Measurements from ENCODE around the gene DGCR2. TPM values are rescaled to one million over a fixed set of nuclear protein-coding genes. Genes with fewer than 3 reads are reported as not detected.

DGCR2 gene
- total and polyA plus RNA-seq, 2 experiments from 2014 or later, result 18.5 to 83.0 TPM

DNA sequence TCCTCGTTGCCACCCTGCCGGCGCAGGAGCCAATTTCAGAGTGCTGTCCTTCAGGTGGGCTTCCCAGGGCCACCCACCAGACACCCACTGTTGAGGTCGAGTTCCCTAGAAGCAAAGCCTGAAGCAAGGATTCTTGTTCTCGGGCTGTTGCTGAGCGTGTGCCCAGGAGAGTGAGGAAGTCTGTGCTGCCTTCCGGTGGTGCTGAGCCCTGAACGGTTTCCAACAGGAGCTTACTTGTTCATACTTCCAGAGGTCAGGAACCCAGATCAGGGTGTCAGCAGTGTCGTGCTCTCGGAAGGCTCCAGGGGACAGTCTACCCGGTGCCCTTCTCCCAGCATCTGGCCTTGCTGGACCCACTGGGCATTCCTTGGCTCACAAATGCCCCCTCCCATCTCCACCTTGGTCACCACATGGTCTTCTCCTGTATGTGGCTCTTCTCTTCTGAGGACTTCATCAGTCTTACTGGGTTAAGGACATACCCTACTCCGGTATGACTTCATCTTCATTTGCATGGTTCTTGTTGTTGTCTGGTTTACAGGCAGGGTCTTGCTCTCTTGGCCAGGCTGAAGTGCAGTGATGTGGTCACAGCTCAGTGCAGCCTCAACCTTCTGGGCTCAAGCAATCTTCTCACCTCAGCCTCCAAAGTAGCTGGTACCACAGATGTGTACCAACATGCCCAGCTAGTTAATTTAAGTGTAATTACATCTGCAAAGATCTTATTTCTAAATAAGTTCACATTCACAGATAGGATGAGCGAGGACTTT lies 45.1 kb upstream of the DGCR2 start:
- Mint-ChIP-seq H3K27ac (no peak overlapping the region), H3K4me3 (no peak overlapping the region; the same call in 2 of the 3 replicates), H3K27me3 (ENCODE audit: insufficient read depth, low read depth, poor library complexity) (peaks cover 61% of the 10 kb centered on the region), H3K36me3 (ENCODE audit: low read depth) (peaks cover 5% of the 10 kb centered on the region; the same call in 1 of the 3 replicates), H3K9me3 (no peaks in the 10 kb centered on the region; the same call in 1 of the 3 replicates), H3K4me1 (peaks cover 14% of the 10 kb centered on the region; the same call in 2 of the 3 replicates)
- H3F3A ChIP-seq (replicated peaks; ENCODE audit: low read depth), result 0 out of 2 replicates have a peak, but pooled peaks cover 2% of the 10 kb centered on the region
- ATAC-seq, result no peak
- TF ChIP-seq, protein P1, sequence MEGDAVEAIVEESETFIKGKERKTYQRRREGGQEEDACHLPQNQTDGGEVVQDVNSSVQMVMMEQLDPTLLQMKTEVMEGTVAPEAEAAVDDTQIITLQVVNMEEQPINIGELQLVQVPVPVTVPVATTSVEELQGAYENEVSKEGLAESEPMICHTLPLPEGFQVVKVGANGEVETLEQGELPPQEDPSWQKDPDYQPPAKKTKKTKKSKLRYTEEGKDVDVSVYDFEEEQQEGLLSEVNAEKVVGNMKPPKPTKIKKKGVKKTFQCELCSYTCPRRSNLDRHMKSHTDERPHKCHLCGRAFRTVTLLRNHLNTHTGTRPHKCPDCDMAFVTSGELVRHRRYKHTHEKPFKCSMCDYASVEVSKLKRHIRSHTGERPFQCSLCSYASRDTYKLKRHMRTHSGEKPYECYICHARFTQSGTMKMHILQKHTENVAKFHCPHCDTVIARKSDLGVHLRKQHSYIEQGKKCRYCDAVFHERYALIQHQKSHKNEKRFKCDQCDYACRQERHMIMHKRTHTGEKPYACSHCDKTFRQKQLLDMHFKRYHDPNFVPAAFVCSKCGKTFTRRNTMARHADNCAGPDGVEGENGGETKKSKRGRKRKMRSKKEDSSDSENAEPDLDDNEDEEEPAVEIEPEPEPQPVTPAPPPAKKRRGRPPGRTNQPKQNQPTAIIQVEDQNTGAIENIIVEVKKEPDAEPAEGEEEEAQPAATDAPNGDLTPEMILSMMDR (conservative IDR thresholded peaks at IDR 0.05; ENCODE audit: low read depth in 2 of 2), result no peak
- TF ChIP-seq, protein P2, sequence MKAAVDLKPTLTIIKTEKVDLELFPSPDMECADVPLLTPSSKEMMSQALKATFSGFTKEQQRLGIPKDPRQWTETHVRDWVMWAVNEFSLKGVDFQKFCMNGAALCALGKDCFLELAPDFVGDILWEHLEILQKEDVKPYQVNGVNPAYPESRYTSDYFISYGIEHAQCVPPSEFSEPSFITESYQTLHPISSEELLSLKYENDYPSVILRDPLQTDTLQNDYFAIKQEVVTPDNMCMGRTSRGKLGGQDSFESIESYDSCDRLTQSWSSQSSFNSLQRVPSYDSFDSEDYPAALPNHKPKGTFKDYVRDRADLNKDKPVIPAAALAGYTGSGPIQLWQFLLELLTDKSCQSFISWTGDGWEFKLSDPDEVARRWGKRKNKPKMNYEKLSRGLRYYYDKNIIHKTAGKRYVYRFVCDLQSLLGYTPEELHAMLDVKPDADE (IDR thresholded peaks at IDR 0.05), result no peak
- TF ChIP-seq EZH2phosphoT487 (IDR thresholded peaks at IDR 0.05; ENCODE audit: unreplicated experiment) (no peak), EZH2 (IDR thresholded peaks at IDR 0.05; ENCODE audit: low read depth, unreplicated experiment) (no peak), JUNB (IDR thresholded peaks at IDR 0.05; ENCODE audit: unreplicated experiment) (no peak), CREB1 (CRISPR knock-in tag; IDR thresholded peaks at IDR 0.05; ENCODE audit: low read depth) (no peak), POLR2AphosphoS5 (IDR thresholded peaks at IDR 0.05; ENCODE audit: low read depth) (no peak), ZNF114 (CRISPR knock-in tag; IDR thresholded peaks at IDR 0.05) (no peak)
- TF ChIP-seq, protein P3, sequence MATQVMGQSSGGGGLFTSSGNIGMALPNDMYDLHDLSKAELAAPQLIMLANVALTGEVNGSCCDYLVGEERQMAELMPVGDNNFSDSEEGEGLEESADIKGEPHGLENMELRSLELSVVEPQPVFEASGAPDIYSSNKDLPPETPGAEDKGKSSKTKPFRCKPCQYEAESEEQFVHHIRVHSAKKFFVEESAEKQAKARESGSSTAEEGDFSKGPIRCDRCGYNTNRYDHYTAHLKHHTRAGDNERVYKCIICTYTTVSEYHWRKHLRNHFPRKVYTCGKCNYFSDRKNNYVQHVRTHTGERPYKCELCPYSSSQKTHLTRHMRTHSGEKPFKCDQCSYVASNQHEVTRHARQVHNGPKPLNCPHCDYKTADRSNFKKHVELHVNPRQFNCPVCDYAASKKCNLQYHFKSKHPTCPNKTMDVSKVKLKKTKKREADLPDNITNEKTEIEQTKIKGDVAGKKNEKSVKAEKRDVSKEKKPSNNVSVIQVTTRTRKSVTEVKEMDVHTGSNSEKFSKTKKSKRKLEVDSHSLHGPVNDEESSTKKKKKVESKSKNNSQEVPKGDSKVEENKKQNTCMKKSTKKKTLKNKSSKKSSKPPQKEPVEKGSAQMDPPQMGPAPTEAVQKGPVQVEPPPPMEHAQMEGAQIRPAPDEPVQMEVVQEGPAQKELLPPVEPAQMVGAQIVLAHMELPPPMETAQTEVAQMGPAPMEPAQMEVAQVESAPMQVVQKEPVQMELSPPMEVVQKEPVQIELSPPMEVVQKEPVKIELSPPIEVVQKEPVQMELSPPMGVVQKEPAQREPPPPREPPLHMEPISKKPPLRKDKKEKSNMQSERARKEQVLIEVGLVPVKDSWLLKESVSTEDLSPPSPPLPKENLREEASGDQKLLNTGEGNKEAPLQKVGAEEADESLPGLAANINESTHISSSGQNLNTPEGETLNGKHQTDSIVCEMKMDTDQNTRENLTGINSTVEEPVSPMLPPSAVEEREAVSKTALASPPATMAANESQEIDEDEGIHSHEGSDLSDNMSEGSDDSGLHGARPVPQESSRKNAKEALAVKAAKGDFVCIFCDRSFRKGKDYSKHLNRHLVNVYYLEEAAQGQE (IDR thresholded peaks at IDR 0.05; ENCODE audit: unreplicated experiment), result no peak
- no peak overlapping the region for H3K4me3 ChIP-seq
- no peak overlapping the region for H3K27ac ChIP-seq (ENCODE audit: low read depth)
- DNase-seq (ENCODE audit: low spot score), result no peak
- no peak overlapping the region for H3K4me2 ChIP-seq
- no peaks in the 10 kb centered on the region for H3K9me2 ChIP-seq (ENCODE audit: insufficient read depth)
- H3K79me2 ChIP-seq (replicated peaks; ENCODE audit: insufficient read depth), result peaks cover 6% of the 10 kb centered on the region
- H4K20me1 ChIP-seq (replicated peaks; ENCODE audit: insufficient read depth), result no peaks in the 10 kb centered on the region
- peaks cover 50% of the 10 kb centered on the region for H3K27me3 ChIP-seq (ENCODE audit: insufficient read depth)
- H3K36me3 ChIP-seq (ENCODE audit: insufficient read depth), result no peaks in the 10 kb centered on the region
- peaks cover under 1% of the 10 kb centered on the region; the same call in 1 of the 2 replicates for H3K4me1 ChIP-seq (ENCODE audit: insufficient read depth)
- H2AFZ ChIP-seq, result no peak overlapping the region

Data from GM23338 (cell line).